GM12801 (cell line): ENCODE results near the gene TOR2A.

Experiments used
- CTCF ChIP-seq: IDR thresholded peaks from one replicate; pipeline ENCODE4 v1.5.1; 2011; ENCODE audit warnings: control low read depth; ENCODE audit not compliant: insufficient read length; ENCODE audit errors: extremely low read depth

Gene TOR2A

GRCh38 chr9:127721391-127721821 is 13.7 kb downstream of the TOR2A start:
- TF ChIP-seq CTCF, result no peak

GRCh38 chr9:127720865-127721227 is 14.2 kb downstream of the TOR2A start:
- no peak for TF ChIP-seq CTCF

GRCh38 chr9:127720031-127720864 is 14.8 kb downstream of the TOR2A start:
- no peak for TF ChIP-seq CTCF

GRCh38 chr9:127717766-127718165 is 17.3 kb downstream of the TOR2A start:
- TF ChIP-seq CTCF, result no peak

- TF ChIP-seq CTCF, result no peak
Measured at GRCh38 chr9:127716412-127716811, 18.7 kb downstream of the TOR2A start.

GRCh38 chr9:127715470-127716337 is 19.4 kb downstream of the TOR2A start, which contains the start of the genes PTRH1 and TTC16:
Gene PTRH1, minus strand, starts transcription at chr9:127715663. Its CDS starts 24 bp downstream, at chr9:127715639.
Gene TTC16, plus strand, starts transcription at chr9:127716079. Its CDS starts 67 bp downstream, at chr9:127716146.
- TF ChIP-seq CTCF, result no peak

GRCh38 chr9:127714951-127715469 is 20.1 kb downstream of the TOR2A start:
- no peak for TF ChIP-seq CTCF
